ENCODE results near the gene SPTBN1. TPM values are rescaled to one million over a fixed set of nuclear protein-coding genes. Genes with fewer than 3 reads are reported as not detected.

Gene SPTBN1
- total RNA-seq, 1 experiment from 2014 or later: 204 TPM

DNA sequence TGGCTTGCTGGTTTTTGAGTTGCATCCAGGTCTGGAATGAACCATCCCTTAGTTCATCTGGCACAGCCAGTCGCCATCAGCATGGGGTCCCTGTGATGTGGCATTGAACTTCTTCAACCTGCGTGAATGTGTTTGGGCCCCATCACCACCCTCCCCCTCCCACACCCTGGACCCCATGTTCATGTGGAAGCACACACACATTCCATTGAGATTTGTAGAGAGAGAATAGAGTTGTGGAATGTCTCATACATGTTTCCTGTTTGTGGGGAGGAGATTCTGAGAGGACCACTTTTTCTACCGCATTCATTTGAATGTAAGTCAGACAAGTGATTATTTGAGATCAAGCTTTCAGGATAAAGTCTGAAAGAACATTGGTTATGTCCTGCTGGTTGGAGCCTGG is 149.7 kb downstream of the SPTBN1 start (continued):
- TF ChIP-seq, protein P1, sequence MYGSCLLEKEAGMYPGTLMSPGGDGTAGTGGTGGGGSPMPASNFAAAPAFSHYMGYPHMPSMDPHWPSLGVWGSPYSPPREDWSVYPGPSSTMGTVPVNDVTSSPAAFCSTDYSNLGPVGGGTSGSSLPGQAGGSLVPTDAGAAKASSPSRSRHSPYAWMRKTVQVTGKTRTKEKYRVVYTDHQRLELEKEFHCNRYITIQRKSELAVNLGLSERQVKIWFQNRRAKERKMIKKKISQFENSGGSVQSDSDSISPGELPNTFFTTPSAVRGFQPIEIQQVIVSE (CRISPR knock-in tag; IDR thresholded peaks at IDR 0.05; ENCODE audit: borderline replicate concordance): no peak
- TF ChIP-seq ZNF219 (CRISPR knock-in tag; IDR thresholded peaks at IDR 0.05; ENCODE audit: borderline replicate concordance): no peak
- no peak for TF ChIP-seq NFYB (CRISPR knock-in tag; conservative IDR thresholded peaks at IDR 0.05; ENCODE audit: low read depth)
- TF ChIP-seq ZNF532 (CRISPR knock-in tag; IDR thresholded peaks at IDR 0.05; ENCODE audit: borderline replicate concordance): no peak
- TF ChIP-seq, protein P2, sequence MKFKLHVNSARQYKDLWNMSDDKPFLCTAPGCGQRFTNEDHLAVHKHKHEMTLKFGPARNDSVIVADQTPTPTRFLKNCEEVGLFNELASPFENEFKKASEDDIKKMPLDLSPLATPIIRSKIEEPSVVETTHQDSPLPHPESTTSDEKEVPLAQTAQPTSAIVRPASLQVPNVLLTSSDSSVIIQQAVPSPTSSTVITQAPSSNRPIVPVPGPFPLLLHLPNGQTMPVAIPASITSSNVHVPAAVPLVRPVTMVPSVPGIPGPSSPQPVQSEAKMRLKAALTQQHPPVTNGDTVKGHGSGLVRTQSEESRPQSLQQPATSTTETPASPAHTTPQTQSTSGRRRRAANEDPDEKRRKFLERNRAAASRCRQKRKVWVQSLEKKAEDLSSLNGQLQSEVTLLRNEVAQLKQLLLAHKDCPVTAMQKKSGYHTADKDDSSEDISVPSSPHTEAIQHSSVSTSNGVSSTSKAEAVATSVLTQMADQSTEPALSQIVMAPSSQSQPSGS (CRISPR knock-in tag; IDR thresholded peaks at IDR 0.05; ENCODE audit: borderline replicate concordance, low read depth): no peak
- TF ChIP-seq ZNF423 (CRISPR knock-in tag; IDR thresholded peaks at IDR 0.05): no peak
- no peak for TF ChIP-seq MLX (CRISPR knock-in tag; IDR thresholded peaks at IDR 0.05)
- TF ChIP-seq ATF1 (CRISPR knock-in tag; IDR thresholded peaks at IDR 0.05): no peak
- TF ChIP-seq ETV6 (CRISPR knock-in tag; IDR thresholded peaks at IDR 0.05): no peak
- TF ChIP-seq, protein P3, sequence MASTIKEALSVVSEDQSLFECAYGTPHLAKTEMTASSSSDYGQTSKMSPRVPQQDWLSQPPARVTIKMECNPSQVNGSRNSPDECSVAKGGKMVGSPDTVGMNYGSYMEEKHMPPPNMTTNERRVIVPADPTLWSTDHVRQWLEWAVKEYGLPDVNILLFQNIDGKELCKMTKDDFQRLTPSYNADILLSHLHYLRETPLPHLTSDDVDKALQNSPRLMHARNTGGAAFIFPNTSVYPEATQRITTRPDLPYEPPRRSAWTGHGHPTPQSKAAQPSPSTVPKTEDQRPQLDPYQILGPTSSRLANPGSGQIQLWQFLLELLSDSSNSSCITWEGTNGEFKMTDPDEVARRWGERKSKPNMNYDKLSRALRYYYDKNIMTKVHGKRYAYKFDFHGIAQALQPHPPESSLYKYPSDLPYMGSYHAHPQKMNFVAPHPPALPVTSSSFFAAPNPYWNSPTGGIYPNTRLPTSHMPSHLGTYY (CRISPR knock-in tag; IDR thresholded peaks at IDR 0.05): no peak
- TF ChIP-seq, protein P4, sequence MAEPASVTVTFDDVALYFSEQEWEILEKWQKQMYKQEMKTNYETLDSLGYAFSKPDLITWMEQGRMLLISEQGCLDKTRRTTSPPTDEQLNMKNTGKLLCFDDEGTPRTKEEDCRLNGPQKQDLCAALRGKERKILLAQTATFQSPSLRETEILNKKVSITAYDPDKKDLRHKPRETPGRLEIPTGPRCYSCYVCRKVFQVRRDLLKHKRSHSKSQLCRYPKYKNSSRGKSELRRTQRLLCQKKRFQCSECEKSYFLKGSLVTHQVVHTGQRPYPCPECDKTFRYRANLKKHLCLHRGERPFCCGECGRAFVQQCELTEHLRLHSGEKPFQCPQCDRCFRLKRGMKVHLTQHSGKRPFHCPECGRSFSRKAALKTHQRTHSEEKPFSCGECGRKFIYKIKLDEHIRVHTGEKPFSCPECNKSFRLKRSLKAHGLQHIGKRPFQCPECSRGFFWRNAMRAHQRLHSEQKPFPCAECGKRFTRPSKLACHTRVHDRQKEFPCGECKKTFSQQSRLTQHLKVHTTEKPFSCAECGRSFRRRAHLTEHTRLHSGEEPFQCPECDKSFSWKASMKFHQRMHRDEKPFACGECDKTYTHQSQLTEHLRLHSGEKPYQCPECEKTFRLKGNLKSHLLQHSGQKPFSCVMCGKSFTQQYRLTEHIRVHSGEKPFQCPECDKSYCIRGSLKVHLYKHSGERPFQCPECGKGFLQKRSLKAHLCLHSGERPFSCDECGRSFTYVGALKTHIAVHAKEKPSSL (CRISPR knock-in tag; conservative IDR thresholded peaks at IDR 0.05): no peak
- TF ChIP-seq SMAD4 (CRISPR knock-in tag; IDR thresholded peaks at IDR 0.05): no peak

DNA sequence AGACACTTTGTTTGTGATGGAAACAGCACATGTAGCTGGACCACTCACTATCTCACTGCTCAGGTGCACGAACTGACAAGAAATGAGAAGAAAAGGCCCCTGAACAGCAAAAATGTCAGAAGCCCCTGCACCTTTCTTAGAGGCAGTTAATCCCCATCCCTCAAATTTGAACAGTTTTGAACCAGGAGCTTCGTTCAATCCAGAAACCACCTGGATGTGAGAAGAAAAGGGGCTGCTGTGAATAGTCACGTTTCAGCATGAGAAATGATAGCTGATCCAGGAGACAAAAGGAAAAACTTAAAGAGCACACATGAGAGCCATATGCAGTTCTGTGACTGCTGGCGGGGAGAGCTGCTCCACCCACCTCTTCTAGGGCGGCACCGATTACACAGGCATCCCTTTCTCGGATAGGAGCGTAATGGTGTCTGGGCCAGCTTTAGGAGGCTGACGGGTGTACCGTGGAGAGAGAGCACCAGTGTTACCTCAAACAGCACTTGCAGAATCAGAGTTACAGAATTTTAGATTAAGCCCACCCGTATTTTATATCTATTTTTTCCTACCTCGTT is 150.3 kb downstream of the SPTBN1 start:
- peaks cover 76% of the 10 kb centered on the region for H3K4me1 Mint-ChIP-seq
- CTCF ChIA-PET: interaction anchor here (1.3 kb wide), 1 partner anchor 48 kb away, joined by 4 read pairs; no protein-coding TSS in a partner anchor
- H3K4me3 Mint-ChIP-seq: no peak overlapping the region

More for the DNA sequence above, 150.3 kb downstream of the SPTBN1 start:
- ATAC-seq: 0 out of 2 replicates have a peak, but pooled peaks have one; percentile 20
- no peak for TF ChIP-seq PRRX2 (CRISPR knock-in tag; IDR thresholded peaks at IDR 0.05)
- TF ChIP-seq TEAD1 (CRISPR knock-in tag; IDR thresholded peaks at IDR 0.05): no peak
- no peak for DNase-seq (ENCODE audit: low spot score)
- H3K9me3 Mint-ChIP-seq: no peaks in the 10 kb centered on the region
- no peaks in the 10 kb centered on the region for H3K27me3 Mint-ChIP-seq (ENCODE audit: low read depth)
- peak overlapping the region; percentile 50 for H3K27ac Mint-ChIP-seq
- POLR2A ChIA-PET: no interaction called here
- peaks cover 2% of the 10 kb centered on the region; the same call in 1 of the 2 replicates for H3K36me3 Mint-ChIP-seq

All from WTC11 (cell line).